ENCODE results near the gene SNRNP48.

GRCh38 chr6:7542065-7542873, 47.7 kb upstream of the SNRNP48 start:
- TF ChIP-seq POLR2A (IDR thresholded peaks at IDR 0.05) = no peak
- TF ChIP-seq POLR2AphosphoS5 (IDR thresholded peaks at IDR 0.05) = no peak

Data from breast epithelium (tissue), 3 donors.